GM10266 (cell line): Measurements from ENCODE around the gene RAC3.

Experiments used
- DNase-seq: peaks from one replicate; pipeline ENCODE4 v3.0.0; 2012; ENCODE audit errors: extremely low spot score
- CTCF ChIP-seq: IDR thresholded peaks from 2 replicates; pipeline ENCODE4 v1.5.1; 2012; ENCODE audit warnings: mild to moderate bottlenecking, low read depth; ENCODE audit not compliant: control insufficient read depth, insufficient read depth; ENCODE audit errors: missing control alignments

RAC3 gene

GRCh38 chr17:82047914-82048570, 16.6 kb downstream of the RAC3 start:
- no peak for DNase-seq
- TF ChIP-seq CTCF, result no peak

GRCh38 chr17:82048571-82048971, 17.1 kb downstream of the RAC3 start:
- DNase-seq, result no peak
- no peak for TF ChIP-seq CTCF

GRCh38 chr17:82049106-82049505, 17.6 kb downstream of the RAC3 start:
- no peak for DNase-seq
- TF ChIP-seq CTCF, result no peak

GRCh38 chr17:82049521-82049971, 18.1 kb downstream of the RAC3 start:
- DNase-seq, result no peak
- no peak for TF ChIP-seq CTCF

GRCh38 chr17:82050152-82050760, 18.8 kb downstream of the RAC3 start:
- DNase-seq, result no peak
- no peak for TF ChIP-seq CTCF

- TF ChIP-seq CTCF, result no peak
- peak; percentile 64 for DNase-seq
Observed at GRCh38 chr17:82050761-82051641, 19.5 kb downstream of the RAC3 start.
